UCSD-AML1 (cell line): Measurements from ENCODE around the gene TAF1A.

Experiments
- DNase-seq: peaks from one replicate; lab custom pipeline; 2025; ENCODE audit not compliant: unreplicated experiment; lab: John Stamatoyannopoulos, UW

Gene TAF1A

DNA sequence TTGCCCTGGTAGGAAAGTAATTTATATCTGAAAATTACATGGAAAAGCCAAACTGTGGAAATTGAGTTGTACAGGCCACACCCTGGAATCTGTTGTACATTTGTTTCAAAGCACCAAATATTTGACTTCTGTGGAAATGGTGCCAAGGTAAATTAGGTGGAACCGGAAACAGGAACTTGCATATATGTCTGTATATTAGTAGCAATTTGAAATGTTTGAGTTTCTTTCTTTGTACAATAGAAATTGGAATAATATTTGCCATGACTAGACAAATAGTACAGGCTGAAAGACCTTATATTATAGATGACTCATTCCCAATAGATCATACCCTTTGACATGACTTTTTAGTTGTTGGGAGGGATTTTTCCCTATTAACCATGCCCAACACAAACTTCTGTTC is 10.5 kb upstream of the TAF1A start:
- no peak for DNase-seq

DNA sequence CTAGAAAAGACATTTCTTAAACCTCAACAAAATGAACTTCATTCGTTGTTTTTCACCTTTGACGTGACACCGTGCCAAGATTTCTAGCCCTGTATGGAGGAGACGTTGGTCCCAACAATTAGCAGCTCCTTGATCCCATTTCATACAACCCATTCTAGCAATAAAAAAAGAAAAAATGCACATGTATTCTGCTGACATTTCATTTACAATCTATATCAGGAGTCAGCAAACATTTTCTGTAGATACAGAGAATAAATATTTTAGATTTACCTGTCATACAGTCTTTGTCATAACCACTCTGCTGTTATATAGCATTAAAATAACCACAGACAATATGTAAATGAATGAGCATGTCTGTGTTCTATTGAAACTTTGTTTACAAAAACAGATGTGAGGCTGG is 7.0 kb upstream of the TAF1A start:
- DNase-seq: no peak

DNA sequence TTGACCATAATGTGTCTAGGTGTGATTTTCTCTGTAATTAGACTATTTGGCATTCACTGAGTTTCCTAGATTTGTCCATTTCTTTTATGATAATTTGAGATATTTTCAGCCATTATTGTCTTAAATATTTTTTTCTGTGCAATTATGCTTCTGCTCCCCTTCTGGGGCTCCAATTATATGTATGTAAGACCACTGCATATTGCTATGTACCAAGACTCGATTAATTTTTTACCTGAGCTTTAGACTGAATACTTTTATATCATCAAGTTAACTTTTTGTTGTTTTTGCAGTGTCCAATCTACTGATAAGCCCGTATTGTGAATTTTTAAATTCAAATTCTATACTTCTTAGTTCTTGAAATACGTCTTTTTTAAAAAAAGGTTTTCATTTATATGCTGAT is 5.1 kb upstream of the TAF1A start:
- DNase-seq: no peak

DNA sequence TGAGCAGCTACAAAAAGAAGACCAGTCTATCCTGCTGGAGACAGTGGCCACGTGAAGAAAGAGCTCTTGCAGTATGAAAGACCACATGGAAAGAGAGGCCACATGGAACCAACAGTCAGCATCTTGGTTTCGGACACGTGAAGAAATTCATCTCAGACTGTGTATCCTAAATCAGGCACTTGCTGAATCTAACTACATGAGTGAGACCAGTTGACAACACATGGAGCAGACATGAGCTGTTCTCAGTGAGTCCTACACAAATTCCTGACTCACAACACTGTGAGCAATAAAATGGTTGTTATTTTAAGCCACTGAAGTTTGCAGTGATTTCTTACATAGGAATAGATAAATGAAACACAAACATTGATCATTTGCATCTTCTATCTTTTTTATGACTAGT is 2.4 kb upstream of the TAF1A start:
- no peak for DNase-seq

DNA sequence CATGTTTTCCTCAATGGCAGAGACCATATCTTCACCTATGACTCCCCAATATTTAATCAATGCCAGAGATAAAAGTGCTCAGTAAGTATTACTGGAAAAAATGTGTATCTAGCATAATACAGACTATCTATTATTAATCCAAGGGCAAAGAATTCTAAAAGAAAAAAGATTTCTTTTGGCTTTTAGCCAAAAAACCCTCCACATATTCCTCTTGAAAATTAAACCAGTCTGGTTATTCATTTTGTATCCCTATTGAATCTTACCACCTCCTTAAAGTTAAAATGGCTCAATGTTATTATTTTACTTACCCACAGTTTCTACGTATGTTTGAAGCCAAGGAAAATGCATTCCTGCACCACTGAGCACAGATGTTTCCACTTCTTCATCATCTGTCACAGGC is 1.6 kb downstream of the TAF1A start:
- no peak for DNase-seq

DNA sequence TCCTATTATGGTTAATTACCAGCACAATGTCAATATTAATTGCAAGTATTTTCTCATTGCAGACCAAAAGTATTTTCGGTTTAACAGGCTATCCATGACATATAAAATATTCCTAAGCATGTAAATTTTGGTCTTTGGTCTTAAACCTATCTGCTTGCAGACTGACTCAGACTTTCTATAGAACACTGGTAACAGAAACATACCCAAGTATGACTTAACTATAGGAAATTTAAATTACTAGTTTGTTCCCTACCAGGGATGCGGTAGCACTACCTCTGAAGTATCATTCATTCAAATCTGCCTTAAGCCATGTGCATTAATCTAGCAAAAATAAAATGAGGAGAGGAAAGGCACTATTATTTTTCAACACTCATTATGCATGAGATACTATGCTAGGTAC is 2.9 kb downstream of the TAF1A start:
- no peak for DNase-seq

DNA sequence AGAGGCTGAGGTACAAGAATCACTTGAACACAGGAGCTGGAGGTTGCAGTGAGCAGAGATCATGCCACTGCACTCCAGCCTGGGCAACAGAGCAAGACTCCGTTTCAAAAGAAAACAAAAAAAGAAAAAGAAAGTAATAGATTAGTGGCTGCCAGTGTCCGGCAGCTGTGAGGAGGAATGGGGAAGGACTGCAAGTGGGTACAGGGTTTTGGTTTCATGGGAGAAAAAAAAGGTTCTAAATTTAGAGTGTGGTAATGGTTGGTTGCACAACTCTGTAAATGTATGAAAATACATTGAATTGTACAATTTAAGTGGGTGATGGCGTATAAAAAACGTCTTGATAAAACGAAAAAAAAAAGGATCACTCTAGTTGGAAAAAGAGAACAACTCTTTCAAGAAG is 6.7 kb downstream of the TAF1A start:
- no peak for DNase-seq

DNA sequence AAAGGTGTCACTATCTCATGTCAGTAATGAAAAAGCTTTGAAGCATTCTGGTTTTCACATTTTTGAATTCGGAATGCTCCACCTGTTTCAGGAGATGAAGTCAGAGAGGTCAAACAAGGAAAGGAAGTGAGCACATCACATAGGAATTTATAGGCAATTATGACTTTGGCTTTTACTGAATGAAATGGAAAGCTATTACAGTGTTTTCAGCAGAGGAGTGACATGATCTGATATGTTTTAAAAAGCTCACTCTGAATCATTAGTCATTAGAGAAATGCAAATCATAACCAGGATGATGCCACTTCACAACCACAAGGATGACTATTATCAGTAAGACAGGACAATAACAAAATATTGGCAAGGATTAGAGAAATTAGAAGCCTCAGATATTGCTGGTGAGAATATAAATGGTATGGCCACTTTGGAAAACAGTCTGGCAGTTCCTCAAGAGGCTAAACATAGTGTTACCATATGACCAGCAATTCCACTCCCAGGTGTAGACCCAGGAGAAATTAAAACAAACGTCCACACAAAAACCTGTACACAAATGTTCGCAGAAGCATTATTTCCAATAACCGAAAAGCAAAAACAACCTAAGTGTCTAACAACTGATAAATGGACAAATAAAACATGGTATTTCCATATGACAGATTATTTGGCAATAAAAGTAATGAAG is 7.5 kb downstream of the TAF1A start:
- DNase-seq: no peak

DNA sequence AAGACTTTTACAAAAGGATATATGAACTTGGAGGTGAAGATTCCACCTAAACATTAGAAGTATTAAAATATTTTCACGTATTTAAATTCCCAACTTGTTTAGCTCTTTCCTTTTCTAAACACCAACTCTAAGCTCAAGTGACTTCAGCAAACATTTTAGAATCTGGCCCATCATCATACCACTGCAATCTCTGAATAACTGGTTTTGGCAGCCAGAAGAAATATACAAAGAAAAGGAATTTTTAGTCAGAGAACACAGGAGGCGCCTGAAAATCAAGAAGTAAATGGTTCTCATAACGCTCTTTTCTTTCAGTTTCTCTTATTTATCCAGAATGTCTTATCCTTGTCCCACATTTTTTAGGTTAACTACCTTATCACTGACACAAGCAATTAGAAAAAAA is 10.4 kb downstream of the TAF1A start:
- DNase-seq: no peak

DNA sequence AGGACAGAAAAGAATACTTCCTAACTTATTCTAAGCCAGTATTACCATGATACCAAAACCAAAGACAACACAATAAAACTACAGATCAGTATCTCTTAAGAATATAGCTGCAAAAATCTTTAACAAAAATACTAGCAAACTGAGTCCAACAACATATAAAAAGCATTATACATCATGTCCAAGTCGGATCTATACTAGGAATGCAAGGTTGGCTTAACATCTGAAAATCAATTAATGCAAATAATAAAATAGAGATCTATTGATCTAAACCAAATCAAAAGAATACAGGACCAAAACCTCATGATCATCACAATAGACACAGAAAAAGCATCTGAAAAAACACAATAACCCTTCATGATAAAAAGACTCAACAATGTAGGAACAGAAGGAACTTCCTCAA is 18.9 kb downstream of the TAF1A start:
- no peak for DNase-seq

DNA sequence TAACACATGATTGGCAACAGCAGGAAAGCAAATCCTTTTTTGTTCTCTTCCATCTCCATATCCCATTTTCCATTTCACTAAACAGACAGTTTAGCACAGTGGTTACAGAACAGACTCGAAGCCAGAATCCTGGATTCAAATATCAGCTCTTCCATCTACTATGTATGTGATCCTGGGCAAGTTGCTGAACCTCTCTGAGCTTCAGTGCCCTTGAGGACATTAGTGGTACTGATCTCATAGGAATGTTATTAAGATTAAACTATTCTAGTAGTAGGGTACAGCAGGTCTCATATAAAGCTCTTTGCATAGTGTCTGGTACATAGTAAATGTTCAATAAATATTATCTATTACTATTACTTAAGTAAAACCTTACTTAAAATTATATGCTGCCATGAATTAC is 28.1 kb downstream of the TAF1A start:
- DNase-seq: no peak

DNA sequence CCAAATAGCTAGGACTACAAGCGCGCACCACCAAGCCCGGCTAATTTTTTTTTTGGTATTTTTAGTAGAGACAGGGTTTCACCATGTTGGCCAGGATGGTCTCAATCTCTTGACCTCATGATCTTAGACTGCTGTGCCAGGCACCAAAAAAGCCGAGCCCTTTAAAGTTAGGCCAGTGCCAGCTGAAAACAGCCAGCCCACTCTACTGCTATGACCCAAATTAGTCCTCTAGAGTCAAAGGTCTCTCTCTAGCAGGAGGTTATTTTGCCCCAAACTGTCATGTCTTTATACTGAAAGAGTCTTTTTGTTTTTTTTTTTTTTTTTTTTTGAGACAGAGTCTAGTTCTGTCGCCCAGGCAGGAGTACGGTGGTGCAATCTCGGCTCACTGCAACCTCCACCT is 32.2 kb downstream of the TAF1A start:
- no peak for DNase-seq

DNA sequence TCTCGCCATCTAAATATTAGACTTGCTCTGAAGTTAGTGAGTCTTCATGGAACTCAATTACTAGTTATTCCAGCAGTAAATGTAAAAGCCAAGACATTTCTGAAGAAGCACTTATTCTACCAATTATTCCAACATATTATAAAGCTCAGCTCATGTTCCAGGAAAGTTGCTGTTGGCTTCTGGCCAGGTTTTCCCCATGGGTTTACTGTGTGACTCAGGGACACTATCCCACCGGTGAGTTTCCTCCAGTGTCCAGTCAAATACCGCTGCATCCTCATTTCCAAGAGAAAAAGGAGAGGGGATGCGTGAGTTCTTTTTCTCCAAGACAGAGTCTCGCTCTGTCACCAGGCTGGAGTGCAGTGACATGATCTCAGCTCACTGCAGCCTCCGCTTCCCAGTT is 32.6 kb downstream of the TAF1A start:
- DNase-seq: no peak

DNA sequence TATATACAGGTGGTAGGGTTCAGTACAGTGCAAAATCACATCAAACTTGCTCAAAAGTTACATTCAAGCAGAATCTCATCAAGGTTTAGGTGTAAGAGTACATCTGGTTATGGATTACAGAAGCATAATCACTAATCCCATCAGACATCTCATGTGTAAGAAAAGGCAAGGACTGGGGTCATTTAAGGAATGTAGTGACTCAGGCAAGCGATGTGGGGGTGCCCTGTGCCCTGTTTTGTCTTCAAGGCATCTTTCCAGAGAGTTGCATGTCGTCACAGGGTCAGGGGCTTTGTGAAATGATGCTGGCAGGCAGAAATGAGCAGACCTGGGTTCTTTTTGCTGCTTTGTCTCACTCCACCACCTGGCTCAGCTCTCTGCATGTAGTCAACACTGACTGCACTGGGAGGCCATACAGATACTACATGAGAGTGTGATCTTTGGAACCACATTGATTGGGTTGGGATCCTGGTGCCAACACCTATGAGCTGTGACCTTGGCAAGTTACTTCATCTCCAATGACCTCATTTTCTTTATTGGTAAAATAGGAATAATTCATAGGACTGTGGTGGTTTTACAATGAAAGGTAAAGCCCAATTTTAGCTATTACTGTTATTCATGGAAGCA is 33.6 kb downstream of the TAF1A start:
- no peak for DNase-seq

DNA sequence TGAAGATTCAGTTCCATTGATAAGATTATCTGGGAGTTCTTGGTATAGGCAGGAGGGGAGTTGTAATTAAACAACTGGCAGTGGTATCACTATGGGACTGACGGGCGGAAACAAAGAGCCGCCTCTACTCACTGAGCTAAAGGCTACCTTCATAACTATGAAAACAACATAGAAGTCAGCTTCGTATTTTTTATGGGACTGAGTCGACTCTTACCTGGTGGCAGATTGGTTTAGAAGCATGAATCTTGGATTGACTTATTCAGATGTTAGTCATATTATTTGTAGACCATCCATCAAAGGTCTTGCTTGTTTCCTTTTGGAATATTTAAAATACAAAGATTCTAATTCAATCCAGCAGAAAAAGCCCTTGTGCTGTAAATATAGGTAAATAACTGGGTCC is 35.6 kb downstream of the TAF1A start:
- no peak for DNase-seq

DNA sequence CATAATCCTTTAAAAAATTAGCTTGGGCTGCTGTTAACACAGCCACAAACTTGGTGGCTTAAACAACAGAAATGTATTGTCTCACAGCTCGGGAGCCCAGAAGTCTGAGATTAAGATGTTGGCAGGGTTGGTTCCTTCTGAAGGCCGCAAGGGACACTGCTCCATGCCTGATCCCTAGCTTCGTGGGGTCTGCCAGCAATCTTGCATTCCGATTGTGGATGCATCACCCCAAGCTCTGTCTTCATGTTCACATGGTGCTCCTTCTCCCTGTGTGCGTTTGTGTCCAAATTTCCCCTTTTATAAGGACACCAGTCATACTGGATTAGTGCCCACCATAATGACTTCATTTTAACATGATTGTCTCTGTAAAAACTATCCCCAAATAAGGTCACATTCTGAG is 36.9 kb downstream of the TAF1A start:
- no peak for DNase-seq

DNA sequence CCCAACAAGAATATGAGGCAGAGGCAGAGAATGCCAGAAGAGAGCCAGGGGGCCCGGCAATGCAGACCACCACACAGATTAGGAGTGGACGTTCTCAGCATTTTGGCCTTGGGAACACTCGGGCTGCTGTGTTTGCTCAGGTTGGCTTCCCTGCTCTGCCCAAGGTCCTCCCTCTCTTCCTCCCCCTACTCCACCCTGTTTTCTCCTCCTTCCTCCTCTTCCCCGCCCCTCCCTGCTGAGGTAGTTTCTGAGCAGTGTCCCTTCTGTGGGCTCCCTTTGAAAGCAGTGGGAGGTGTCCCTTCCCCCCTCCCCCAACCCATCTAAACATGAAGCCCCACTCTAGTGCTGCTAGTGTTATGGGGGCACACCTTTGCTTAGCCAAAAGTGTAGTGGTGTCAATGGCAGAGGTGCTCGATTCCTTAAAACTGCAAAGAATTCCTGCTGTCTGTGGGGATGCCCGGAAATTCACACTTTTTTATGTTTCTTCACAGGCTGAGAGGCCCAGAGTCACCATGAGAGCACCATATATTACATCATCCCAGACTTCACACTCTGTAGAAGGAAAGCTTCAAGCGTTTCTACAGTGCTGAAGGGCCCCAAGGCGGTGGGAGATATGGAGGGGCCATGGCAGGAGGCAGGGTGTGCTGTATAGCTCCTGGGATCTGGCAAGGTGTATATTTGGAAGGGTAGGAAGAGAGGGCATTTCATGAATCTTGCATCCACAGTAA is 41.6 kb downstream of the TAF1A start, which contains the start of gene HHIPL2:
Gene HHIPL2 (minus strand): TSS at position 161 of the 728 bp plus-strand sequence. CDS start 60 bp downstream, at position 101.
- DNase-seq: no peak

DNA sequence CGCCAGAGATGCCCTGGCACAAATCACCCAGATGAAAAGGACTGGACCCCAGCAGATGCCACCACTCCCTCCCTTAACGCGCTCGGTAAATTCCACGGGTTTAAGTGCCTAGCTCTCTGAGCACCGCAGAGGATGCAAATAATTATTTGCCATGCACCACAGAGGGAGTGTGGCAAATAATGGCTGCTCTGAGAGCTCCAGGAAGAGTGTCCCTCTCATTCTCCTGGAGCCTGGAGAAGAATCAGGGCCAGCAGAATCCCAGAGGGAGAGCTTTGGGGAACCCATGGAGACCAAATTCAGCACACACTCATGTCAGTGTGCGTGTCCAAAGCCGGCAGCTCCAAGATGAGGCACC is 42.5 kb downstream of the TAF1A start:
- DNase-seq: no peak

DNA sequence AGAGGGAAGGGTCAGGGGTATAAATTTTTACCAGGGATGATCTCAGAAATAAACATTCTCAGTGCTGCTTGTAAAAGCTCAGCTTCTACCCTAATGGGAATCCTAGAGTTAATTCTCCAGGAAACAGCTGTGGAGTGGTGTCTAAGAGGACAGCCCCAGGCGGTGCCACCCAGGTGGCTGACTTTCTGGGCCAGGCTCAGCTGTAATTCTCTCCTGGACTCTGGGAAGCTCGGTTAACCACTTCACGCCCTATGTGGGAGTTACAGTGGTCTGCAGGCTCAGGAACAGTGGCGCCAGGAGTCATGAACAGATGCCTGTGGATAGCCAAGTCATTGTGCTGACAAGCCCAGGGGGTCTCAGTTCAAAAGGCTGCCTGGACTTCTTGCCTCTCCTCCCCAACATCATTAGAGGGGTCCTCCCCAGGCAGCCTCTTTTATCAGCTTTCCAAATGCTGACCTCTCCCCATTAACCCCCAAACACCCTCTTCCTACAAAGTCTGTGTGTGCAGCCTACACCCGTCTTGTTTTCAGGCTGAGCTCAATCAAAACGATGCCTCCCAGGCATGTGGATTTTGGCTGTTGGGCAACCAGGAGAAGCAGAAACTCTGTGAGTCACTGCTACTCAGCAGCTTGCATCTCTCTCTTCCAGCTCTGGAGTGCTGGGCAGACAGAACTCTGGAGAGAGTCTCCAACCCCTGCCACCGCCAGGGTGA is 43.0 kb downstream of the TAF1A start:
- no peak for DNase-seq

DNA sequence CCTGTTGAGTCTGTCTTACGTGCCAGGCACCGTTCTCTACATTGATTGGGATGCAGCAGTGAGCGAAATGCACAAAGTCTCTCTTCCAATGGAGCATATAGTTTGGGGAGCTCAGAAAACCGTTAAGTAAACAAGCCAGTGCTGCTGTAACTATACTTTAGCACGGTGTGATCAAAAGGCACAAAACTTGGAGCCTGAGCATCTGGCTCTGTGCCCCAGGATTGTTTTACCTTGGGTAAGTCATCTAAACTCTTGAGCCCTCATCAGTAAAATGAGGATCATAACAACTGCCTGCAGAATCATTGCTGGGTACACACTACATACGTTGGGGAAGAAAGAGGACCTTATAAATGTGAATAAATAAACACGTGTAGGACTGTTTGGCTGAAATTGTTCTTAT is 43.6 kb downstream of the TAF1A start:
- DNase-seq: no peak

DNA sequence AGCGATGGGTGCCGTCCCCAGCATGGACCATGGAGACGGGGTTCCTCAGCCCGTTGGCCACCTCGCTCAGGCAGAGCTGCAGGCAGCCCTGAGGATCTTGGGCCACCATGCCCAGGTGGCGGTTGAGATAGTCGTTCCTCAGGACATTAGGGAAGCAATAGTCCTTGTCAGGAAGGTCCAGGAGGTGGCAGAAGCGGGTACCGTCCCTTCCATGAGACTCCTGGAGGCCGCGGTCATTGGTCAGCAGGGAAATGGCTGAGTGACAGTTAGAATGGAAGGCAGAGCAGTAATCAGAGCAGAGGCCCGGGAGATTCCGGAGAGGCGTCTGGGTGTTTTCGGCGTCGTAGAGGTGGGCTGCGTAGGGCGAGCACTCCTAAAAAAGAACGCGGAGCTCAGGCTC is 45.9 kb downstream of the TAF1A start:
- DNase-seq: no peak

DNA sequence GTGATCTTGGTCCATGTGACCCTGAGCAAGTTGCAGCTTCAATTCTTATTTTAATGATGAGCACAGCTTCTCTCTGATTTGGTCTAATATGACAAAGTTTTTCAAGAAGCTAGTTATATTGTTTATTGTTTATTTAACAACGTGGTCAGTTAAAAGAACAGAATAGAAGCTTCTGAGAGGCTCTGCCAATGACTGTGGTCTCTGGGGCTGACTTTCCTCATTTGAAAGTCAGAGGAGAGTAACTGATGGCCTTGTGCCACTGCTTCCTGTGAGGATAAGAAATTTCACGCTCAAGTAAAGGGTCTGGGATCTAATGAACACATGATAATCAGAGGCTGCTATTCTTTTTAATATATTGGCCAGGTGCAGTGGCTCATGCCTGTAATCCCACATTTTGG is 49.1 kb downstream of the TAF1A start:
- no peak for DNase-seq
